Gastroesophageal sphincter (tissue), 4 donors: ENCODE data around the gene GRHL1. TPM values are rescaled to one million over a fixed set of nuclear protein-coding genes. Genes with fewer than 3 reads are reported as not detected.

ENCODE experiments used
- ATAC-seq: fragments of 150-250 bp; one replicate; pipeline ENCODE4 v1.9.1; 2016; ENCODE audit warnings: mild to moderate bottlenecking, moderate library complexity
- H3K27ac ChIP-seq, 4 donors: fragments of 200-600 bp; sonication (generic) in 3 of 4; 1 replicate in 3 of 4; 2 replicates in 1 of 4; pipeline ENCODE4 v1.5.1; 2016 to 2019
- H3K27me3 ChIP-seq: fragments of 200-600 bp; sonication (generic); one replicate; pipeline ENCODE4 v1.5.1; 2019
- H3K36me3 ChIP-seq, 2 donors: fragments of 200-600 bp; sonication (generic); one replicate each; pipeline ENCODE4 v1.5.1; 2019; ENCODE audit warnings: control low read depth in 1 of 2
- H3K4me1 ChIP-seq, 3 donors: fragments of 200-600 bp; sonication (generic); 1 replicate in 2 of 3; 2 replicates in 1 of 3; pipeline ENCODE4 v1.5.1; 2016 to 2019; ENCODE audit warnings: control low read depth in 2 of 3
- H3K4me3 ChIP-seq, 2 donors: fragments of 200-600 bp; sonication (generic); one replicate each; pipeline ENCODE4 v1.5.1; 2019; ENCODE audit warnings: mild to moderate bottlenecking in 1 of 2, moderate library complexity in 1 of 2
- H3K9me3 ChIP-seq, 3 donors: fragments of 200-600 bp; sonication (generic); one replicate each; pipeline ENCODE4 v1.5.1; 2017 to 2019; ENCODE audit warnings: control low read depth in 2 of 3
- EP300 ChIP-seq: sonication (generic); formaldehyde crosslinking; IDR thresholded peaks from one replicate; pipeline ENCODE4 v1.6.1; 2017; ENCODE audit warnings: antibody characterized with exemption, mild to moderate bottlenecking
- POLR2A ChIP-seq, 2 donors: fragments of 450-650 bp; IDR thresholded peaks; one replicate each; pipeline ENCODE4 v1.6.1; 2017; ENCODE audit warnings: antibody characterized with exemption in 2 of 2, mild to moderate bottlenecking in 2 of 2, moderate library complexity in 1 of 2
- POLR2AphosphoS5 ChIP-seq: sonication (generic); formaldehyde crosslinking; IDR thresholded peaks from one replicate; pipeline ENCODE4 v1.6.1; 2017; ENCODE audit warnings: antibody characterized with exemption
- WGBS, 2 donors: methylation state at CpG; one replicate each; pipeline ENCODE4 v1.1.5; 2018; ENCODE audit warnings: low coverage in 1 of 2; 5-methylcytosine and 5-hydroxymethylcytosine counted together
- total RNA-seq, 4 donors: library from RNA; depleted of rRNA; stranded (reverse); fragments of >200 nt; gene quantifications; one replicate each; pipeline ENCODE4 v1.1.0, GENCODE V29; 2016
- TF ChIP-seq, protein P1 (sequence below), 4 experiments: fragments of 200-600 bp in 2 of 4; fragments of 450-650 bp in 2 of 4; sonication (generic) in 1 of 4; IDR thresholded peaks; one replicate each; pipeline ENCODE4 v1.5.1; 2017 to 2019; ENCODE audit warnings: antibody characterized with exemption in 4 of 4, mild to moderate bottlenecking in 2 of 4, moderate library complexity in 2 of 4

Gene GRHL1
- total RNA-seq, 4 donors from 2014 or later, result 1.3 to 6.1 (median 2.3) TPM

DNA sequence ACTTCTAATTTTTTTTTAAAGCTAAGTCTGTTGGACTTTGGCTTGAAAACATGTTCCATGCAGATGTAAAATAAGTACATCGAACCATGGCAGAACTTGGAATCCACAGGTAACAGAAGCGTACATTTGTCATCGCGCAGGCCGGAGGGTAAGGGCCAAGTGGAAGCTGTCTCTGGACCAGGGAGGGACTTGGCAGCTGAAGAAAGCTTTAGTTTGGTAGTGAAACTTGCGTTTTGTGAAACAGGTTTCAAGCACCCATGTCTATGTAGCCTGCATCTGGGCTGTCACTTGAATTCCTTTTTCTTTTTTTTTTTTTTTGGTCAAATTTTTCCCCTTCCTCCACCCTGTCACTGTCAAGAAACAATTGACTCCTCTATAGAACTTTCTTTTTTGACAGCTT is 20.4 kb downstream of the GRHL1 start:
- H3K27ac ChIP-seq, result peak overlapping the region in 3 of 4 donors; percentile 73 to 83 (median 76)
- H3K36me3 ChIP-seq, result no peaks in the 10 kb centered on the region
- peaks cover 5 to 68% (median 34%) of the 10 kb centered on the region in 3 donors for H3K4me1 ChIP-seq
- H3K4me3 ChIP-seq, result no peak overlapping the region
- TF ChIP-seq POLR2AphosphoS5 (no peak), EP300 (no peak)
- 95 to 96% methylated on average over 5 to 6 of the region's 6 CpGs for WGBS, 2 donors
- no peaks in the 10 kb centered on the region for H3K9me3 ChIP-seq
- no peak for ATAC-seq
- no peaks in the 10 kb centered on the region for H3K27me3 ChIP-seq

- Histone ChIP-seq H3K36me3 (no peaks in the 10 kb centered on the region), H3K27me3 (no peaks in the 10 kb centered on the region), H3K9me3 (no peaks in the 10 kb centered on the region), H3K27ac (peak overlapping the region in 3 of 4 donors; percentile 73 to 83 (median 76)), H3K4me3 (no peak overlapping the region), H3K4me1 (peaks cover 5 to 70% (median 34%) of the 10 kb centered on the region in 3 donors)
- TF ChIP-seq, protein P1, sequence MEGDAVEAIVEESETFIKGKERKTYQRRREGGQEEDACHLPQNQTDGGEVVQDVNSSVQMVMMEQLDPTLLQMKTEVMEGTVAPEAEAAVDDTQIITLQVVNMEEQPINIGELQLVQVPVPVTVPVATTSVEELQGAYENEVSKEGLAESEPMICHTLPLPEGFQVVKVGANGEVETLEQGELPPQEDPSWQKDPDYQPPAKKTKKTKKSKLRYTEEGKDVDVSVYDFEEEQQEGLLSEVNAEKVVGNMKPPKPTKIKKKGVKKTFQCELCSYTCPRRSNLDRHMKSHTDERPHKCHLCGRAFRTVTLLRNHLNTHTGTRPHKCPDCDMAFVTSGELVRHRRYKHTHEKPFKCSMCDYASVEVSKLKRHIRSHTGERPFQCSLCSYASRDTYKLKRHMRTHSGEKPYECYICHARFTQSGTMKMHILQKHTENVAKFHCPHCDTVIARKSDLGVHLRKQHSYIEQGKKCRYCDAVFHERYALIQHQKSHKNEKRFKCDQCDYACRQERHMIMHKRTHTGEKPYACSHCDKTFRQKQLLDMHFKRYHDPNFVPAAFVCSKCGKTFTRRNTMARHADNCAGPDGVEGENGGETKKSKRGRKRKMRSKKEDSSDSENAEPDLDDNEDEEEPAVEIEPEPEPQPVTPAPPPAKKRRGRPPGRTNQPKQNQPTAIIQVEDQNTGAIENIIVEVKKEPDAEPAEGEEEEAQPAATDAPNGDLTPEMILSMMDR (IDR thresholded peaks at IDR 0.05), result no peak
- TF ChIP-seq POLR2AphosphoS5 (no peak), POLR2A (IDR thresholded peaks at IDR 0.05) (no peak), EP300 (no peak)
- 37 to 62% methylated on average over 4 to 10 of the region's 13 CpGs for WGBS, 2 donors
- ATAC-seq, result peak; percentile 48
These were observed 21.4 kb downstream of the GRHL1 start for GRCh38 chr2:9972621-9973479.

DNA sequence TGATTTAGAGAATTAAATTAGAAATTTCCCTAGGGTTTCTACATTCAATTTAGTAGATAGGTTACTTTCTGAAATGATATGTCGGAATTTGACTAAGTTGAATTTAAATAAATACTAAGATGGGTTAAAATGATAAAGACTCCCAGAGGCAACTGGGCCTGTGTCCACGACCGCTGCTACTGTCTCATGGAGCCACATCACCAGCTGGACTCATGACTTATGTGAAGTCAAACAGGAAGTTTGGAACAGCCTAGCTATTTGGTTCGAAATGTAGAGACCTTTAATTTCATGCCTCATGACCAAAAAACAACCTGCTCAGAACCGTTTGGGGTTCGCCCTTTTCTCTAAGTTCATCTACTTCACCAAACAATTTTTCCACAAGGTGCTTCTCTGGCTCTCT is 22.2 kb downstream of the GRHL1 start:
- H3K27ac ChIP-seq, result peak overlapping the region in 3 of 4 donors; percentile 73 to 83 (median 76)
- H3K9me3 ChIP-seq, result no peaks in the 10 kb centered on the region
- no peak for ATAC-seq
- H3K4me3 ChIP-seq, result no peak overlapping the region
- no peaks in the 10 kb centered on the region for H3K36me3 ChIP-seq
- peaks cover 5 to 70% (median 34%) of the 10 kb centered on the region in 3 donors for H3K4me1 ChIP-seq
- no peaks in the 10 kb centered on the region for H3K27me3 ChIP-seq
- TF ChIP-seq POLR2A (IDR thresholded peaks at IDR 0.05), result no peak
- TF ChIP-seq EP300, result no peak
- no peak for TF ChIP-seq POLR2AphosphoS5
- 69 to 83% methylated on average over 6 of the region's 6 CpGs for WGBS, 2 donors

GRCh38 chr2:9974343-9974742 is 22.9 kb downstream of the GRHL1 start:
- peaks cover 5 to 70% (median 34%) of the 10 kb centered on the region in 3 donors for H3K4me1 ChIP-seq
- no peaks in the 10 kb centered on the region for H3K9me3 ChIP-seq
- TF ChIP-seq POLR2AphosphoS5 (no peak), EP300 (no peak), POLR2A (IDR thresholded peaks at IDR 0.05) (no peak)
- TF ChIP-seq, protein P1 (IDR thresholded peaks at IDR 0.05), result peak in 1 of 4 experiments; percentile 14

GRCh38 chr2:9975328-9975727 is 23.8 kb downstream of the GRHL1 start:
- Histone ChIP-seq H3K4me3 (no peak overlapping the region), H3K27ac (peak overlapping the region; percentile 7 to 83 (median 74)), H3K27me3 (no peaks in the 10 kb centered on the region), H3K36me3 (no peaks in the 10 kb centered on the region), H3K4me1 (peaks cover 5 to 65% (median 32%) of the 10 kb centered on the region in 3 donors), H3K9me3 (no peaks in the 10 kb centered on the region)
- WGBS, 2 donors, result 19 to 40% methylated on average over 3 to 10 of the region's 10 CpGs
- TF ChIP-seq POLR2A (IDR thresholded peaks at IDR 0.05), result no peak
- TF ChIP-seq POLR2AphosphoS5, result peak; percentile 86
- TF ChIP-seq EP300, result no peak
- TF ChIP-seq, protein P1 (IDR thresholded peaks at IDR 0.05), result no peak
- no peak for ATAC-seq

More at GRCh38 chr2:9974343-9974742, 22.9 kb downstream of the GRHL1 start:
- H3K36me3 ChIP-seq, result no peaks in the 10 kb centered on the region
- WGBS, 2 donors, result 43 to 55% methylated on average over 2 to 4 of the region's 4 CpGs
- no peaks in the 10 kb centered on the region for H3K27me3 ChIP-seq
- peak; percentile 50 for ATAC-seq
- H3K27ac ChIP-seq, result peak overlapping the region in 3 of 4 donors; percentile 73 to 83 (median 76)
- no peak overlapping the region for H3K4me3 ChIP-seq
